HEK293 (cell line): Measurements from ENCODE around the gene RDH5.

ENCODE experiments used
- BCL11A ChIP-seq: fragments of 450-650 bp; formaldehyde crosslinking; IDR thresholded peaks from 2 replicates; pipeline ENCODE4 v1.5.1; 2016; ENCODE audit warnings: low read depth, missing biosample characterization, missing genetic modification characterization
- GFI1B ChIP-seq: fragments of 450-650 bp; formaldehyde crosslinking; IDR thresholded peaks from 2 replicates; pipeline ENCODE4 v1.5.1; 2016; ENCODE audit warnings: missing biosample characterization, missing genetic modification characterization
- GLI2 ChIP-seq: fragments of 450-650 bp; formaldehyde crosslinking; IDR thresholded peaks from 2 replicates; pipeline ENCODE4; 2017; ENCODE audit warnings: missing biosample characterization, missing genetic modification characterization, low read depth, borderline replicate concordance
- HOXD13 ChIP-seq: sonication (generic); formaldehyde crosslinking; IDR thresholded peaks from 2 replicates; pipeline ENCODE4 v1.8.0; 2022; ENCODE audit warnings: missing genetic modification reagents, borderline replicate concordance
- KLF1 ChIP-seq: fragments of 450-650 bp; formaldehyde crosslinking; IDR thresholded peaks from 2 replicates; pipeline ENCODE4 v1.5.1; 2016; ENCODE audit warnings: missing biosample characterization, missing genetic modification characterization
- MZF1 ChIP-seq: fragments of 450-650 bp; formaldehyde crosslinking; IDR thresholded peaks from 2 replicates; pipeline ENCODE4 v1.5.1; 2017; ENCODE audit warnings: missing biosample characterization, missing genetic modification characterization, borderline replicate concordance
- PATZ1 ChIP-seq: fragments of 450-650 bp; formaldehyde crosslinking; IDR thresholded peaks from 2 replicates; pipeline ENCODE4 v1.5.1; 2016; ENCODE audit warnings: missing biosample characterization, missing genetic modification characterization
- PRDM6 ChIP-seq: fragments of 450-650 bp; formaldehyde crosslinking; IDR thresholded peaks from 2 replicates; pipeline ENCODE4 v1.5.1; 2017; ENCODE audit warnings: missing biosample characterization, missing genetic modification characterization
- RBAK ChIP-seq: fragments of 450-650 bp; formaldehyde crosslinking; IDR thresholded peaks from 2 replicates; pipeline ENCODE4 v1.5.1; 2016; ENCODE audit warnings: missing biosample characterization, missing genetic modification characterization
- TRIM28 ChIP-seq: IDR thresholded peaks from 2 replicates; pipeline ENCODE4 v1.6.1; 2011; ENCODE audit warnings: low read length, control low read depth, borderline replicate concordance
- TSHZ1 ChIP-seq: fragments of 450-650 bp; formaldehyde crosslinking; IDR thresholded peaks from 2 replicates; pipeline ENCODE4 v1.5.1; 2016; ENCODE audit warnings: missing biosample characterization, missing genetic modification characterization, borderline replicate concordance
- ZBTB1 ChIP-seq: fragments of 450-650 bp; formaldehyde crosslinking; IDR thresholded peaks from 2 replicates; pipeline ENCODE4 v1.5.1; 2016; ENCODE audit warnings: missing biosample characterization, missing genetic modification characterization
- ZBTB21 ChIP-seq: fragments of 450-650 bp; formaldehyde crosslinking; IDR thresholded peaks from 2 replicates; pipeline ENCODE4 v1.5.1; 2017; ENCODE audit warnings: missing biosample characterization, missing genetic modification characterization
- ZBTB49 ChIP-seq: fragments of 450-650 bp; formaldehyde crosslinking; IDR thresholded peaks from 2 replicates; pipeline ENCODE4 v1.5.1; 2016; ENCODE audit warnings: missing biosample characterization, missing genetic modification characterization, low read depth
- ZBTB8A ChIP-seq: fragments of 450-650 bp; formaldehyde crosslinking; IDR thresholded peaks from 2 replicates; pipeline ENCODE4 v1.5.1; 2016; ENCODE audit warnings: missing biosample characterization, missing genetic modification characterization
- ZNF148 ChIP-seq: fragments of 450-650 bp; formaldehyde crosslinking; IDR thresholded peaks from 2 replicates; pipeline ENCODE4 v1.5.0; 2017; ENCODE audit warnings: missing biosample characterization, missing genetic modification characterization, borderline replicate concordance
- ZNF16 ChIP-seq: fragments of 450-650 bp; formaldehyde crosslinking; IDR thresholded peaks from 2 replicates; pipeline ENCODE4 v1.5.1; 2016; ENCODE audit warnings: low read depth, missing biosample characterization, missing genetic modification characterization
- ZNF175 ChIP-seq: fragments of 450-650 bp; formaldehyde crosslinking; IDR thresholded peaks from 2 replicates; pipeline ENCODE4 v1.5.1; 2016; ENCODE audit warnings: missing biosample characterization, missing genetic modification characterization
- ZNF202 ChIP-seq: fragments of 450-650 bp; formaldehyde crosslinking; IDR thresholded peaks from 2 replicates; pipeline ENCODE4 v1.5.1; 2016; ENCODE audit warnings: missing biosample characterization, missing genetic modification characterization, borderline replicate concordance
- ZNF426 ChIP-seq: fragments of 450-650 bp; formaldehyde crosslinking; IDR thresholded peaks from 2 replicates; pipeline ENCODE4 v1.5.1; 2017; ENCODE audit warnings: missing biosample characterization, missing genetic modification characterization, mild to moderate bottlenecking, inconsistent platforms, moderate library complexity
- ZNF561 ChIP-seq: fragments of 450-650 bp; IDR thresholded peaks from 2 replicates; pipeline ENCODE4 v1.5.1; 2018; ENCODE audit warnings: missing biosample characterization, missing genetic modification characterization, borderline replicate concordance
- ZNF600 ChIP-seq: fragments of 450-650 bp; formaldehyde crosslinking; IDR thresholded peaks from 2 replicates; pipeline ENCODE4 v1.5.1; 2016; ENCODE audit warnings: missing biosample characterization, missing genetic modification characterization
- ZNF677 ChIP-seq: fragments of 450-650 bp; IDR thresholded peaks from 2 replicates; pipeline ENCODE4 v1.5.0; 2018; ENCODE audit warnings: missing biosample characterization, mild to moderate bottlenecking, missing genetic modification characterization, moderate library complexity
- ZNF791 ChIP-seq: fragments of 450-650 bp; formaldehyde crosslinking; IDR thresholded peaks from 2 replicates; pipeline ENCODE4 v1.5.1; 2016; ENCODE audit warnings: missing biosample characterization, missing genetic modification characterization

RDH5 gene

GRCh38 chr12:55715833-55716581 is 4.2 kb upstream of the RDH5 start, which contains the start of gene BLOC1S1 (continued):
- TF ChIP-seq ZNF561 (tag by site-specific recombination) (peak; percentile 92), ZNF175 (no peak), ZNF677 (tag by site-specific recombination) (0 out of 2 replicates have a peak, but pooled peaks have one; percentile 18), ZNF791 (no peak), ZNF202 (tag by site-specific recombination) (no peak), ZNF426 (tag by site-specific recombination) (no peak), PRDM6 (tag by site-specific recombination) (no peak; the same call in 1 of the 2 replicates), GLI2 (no peak), ZNF148 (tag by site-specific recombination) (no peak), ZNF600 (tag by site-specific recombination) (0 out of 2 replicates have a peak, but pooled peaks have one; percentile 35), RBAK (tag by site-specific recombination) (no peak), ZBTB49 (tag by site-specific recombination) (no peak), ZBTB21 (tag by site-specific recombination) (peak; percentile 75), HOXD13 (no peak), GFI1B (tag by site-specific recombination) (no peak), ZNF16 (no peak), TRIM28 (no peak), PATZ1 (peak; percentile 99), TSHZ1 (tag by site-specific recombination) (peak; percentile 34; the same call in 1 of the 2 replicates), ZBTB1 (tag by site-specific recombination) (0 out of 2 replicates have a peak, but pooled peaks have one; percentile 37), KLF1 (peak; percentile 91), MZF1 (peak; percentile 62; the same call in 1 of the 2 replicates), BCL11A (tag by site-specific recombination) (no peak), ZBTB8A (peak; percentile 67)
